Small intestine (tissue), 7 donors: ENCODE data around the gene LANCL3. TPM values are rescaled to one million over a fixed set of nuclear protein-coding genes. Genes with fewer than 3 reads are reported as not detected.

Source experiments
- DNase-seq, 2 donors: peaks; one replicate each; pipeline versions ENCODE4 v3.0.0 to v3.0.0-alpha.2; 2013
- FAIRE-seq: peaks from 2 replicates; lab custom pipeline; 2012; peaks lifted over from hg19 to GRCh38; lab: Jason Lieb, UNC
- H3K27ac ChIP-seq, 3 donors: one replicate each; pipeline ENCODE4 v1.5.1; 2013; ENCODE audit warnings: low read length in 2 of 3, mild to moderate bottlenecking in 2 of 3, control low read depth in 1 of 3, inconsistent platforms in 1 of 3, low read depth in 1 of 3, moderate library complexity in 1 of 3
- H3K27me3 ChIP-seq, 3 donors: one replicate each; pipeline ENCODE4 v1.6.1; 2013; ENCODE audit warnings: low read length in 3 of 3, inconsistent platforms in 1 of 3; ENCODE audit not compliant: control insufficient read depth in 3 of 3, insufficient read depth in 3 of 3
- H3K36me3 ChIP-seq, 3 donors: one replicate each; pipeline ENCODE4 v1.6.1; 2013; ENCODE audit warnings: low read length in 3 of 3, inconsistent platforms in 1 of 3, low read depth in 1 of 3, mild to moderate bottlenecking in 1 of 3, moderate library complexity in 1 of 3; ENCODE audit not compliant: control insufficient read depth in 3 of 3, insufficient read depth in 2 of 3
- H3K4me1 ChIP-seq, 3 donors: one replicate each; pipeline ENCODE4 v1.6.1; 2013; ENCODE audit warnings: low read length in 2 of 3, inconsistent platforms in 1 of 3, low read depth in 1 of 3, mild to moderate bottlenecking in 1 of 3, moderate library complexity in 1 of 3; ENCODE audit not compliant: control insufficient read depth in 3 of 3, insufficient read depth in 2 of 3
- H3K4me3 ChIP-seq, 3 donors: one replicate each; pipeline ENCODE4 v1.5.1; 2013; ENCODE audit warnings: low read length in 3 of 3, control low read depth in 1 of 3, inconsistent platforms in 1 of 3, low read depth in 1 of 3, mild to moderate bottlenecking in 1 of 3, moderate library complexity in 1 of 3
- H3K9me3 ChIP-seq, 2 donors: one replicate each; pipeline ENCODE4 v1.6.1; 2013; ENCODE audit warnings: low read depth in 1 of 2, low read length in 1 of 2; ENCODE audit not compliant: control insufficient read depth in 2 of 2, insufficient read depth in 1 of 2
- WGBS, 3 donors: extraction: QIAGEN DNeasy Blood & Tissue Kit; methylation state at CpG; one replicate each; pipeline ENCODE4 v1.1.7; 2013; 5-methylcytosine and 5-hydroxymethylcytosine counted together
- polyA plus RNA-seq, 4 donors: library from polyadenylated mRNA; stranded (reverse) in 3 of 4; unstranded in 1 of 4; fragments of 200-250 nt in 3 of 4; fragments of 120-200 nt in 1 of 4; gene quantifications; one replicate each; pipeline versions ENCODE4 v1.2.1 to v1.2.3, GENCODE V29; 2013
- donor health status: healthy with polysubstance abuse.
- donor health status: control.
- donor health status: control.
- donor health status: Bipolar disorder and iron deficiency.
- donor health status: healthy.

LANCL3 gene
- polyA plus RNA-seq, 4 donors: 0.13 to 0.31 (median 0.25) TPM

DNA sequence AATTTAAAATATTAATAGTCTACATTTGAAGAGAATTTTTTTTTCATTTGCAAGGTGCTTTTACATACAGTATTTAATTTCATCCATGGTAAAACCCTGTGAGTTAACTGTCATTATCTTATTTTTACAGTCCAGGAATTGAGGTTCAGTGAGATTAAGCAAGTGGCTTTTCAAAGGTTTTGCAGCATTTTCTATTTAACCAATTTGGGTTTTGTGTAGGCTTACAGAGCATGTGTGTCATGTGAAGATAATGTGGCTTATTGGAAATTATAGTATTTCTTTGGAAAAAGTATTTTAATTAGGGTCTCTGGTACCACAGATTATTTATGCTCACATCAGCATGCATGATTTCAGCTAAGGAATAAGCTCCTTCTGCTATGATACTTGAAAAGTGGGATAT lies 118.7 kb downstream of the LANCL3 start:
- no peak for FAIRE-seq
- no peaks in the 10 kb centered on the region for H3K9me3 ChIP-seq

GRCh38 chrX:37692918-37693317 lies 121.5 kb downstream of the LANCL3 start:
- Histone ChIP-seq H3K9me3 (no peaks in the 10 kb centered on the region), H3K4me3 (no peak overlapping the region), H3K4me1 (no peaks in the 10 kb centered on the region), H3K27ac (no peak overlapping the region), H3K27me3 (no peaks in the 10 kb centered on the region), H3K36me3 (peaks cover 0 to 2% (median 1%) of the 10 kb centered on the region in 3 donors)
- 71 to 84% (median 80%) methylated on average over 3 of the region's 3 CpGs for WGBS, 3 donors
- FAIRE-seq (no peak), DNase-seq (no peak)

More for the DNA sequence above, 118.7 kb downstream of the LANCL3 start:
- Histone ChIP-seq H3K36me3 (peaks cover 0 to 2% (median 0%) of the 10 kb centered on the region in 3 donors), H3K4me1 (peaks cover 0 to 7% (median 0%) of the 10 kb centered on the region in 3 donors), H3K27ac (no peak overlapping the region), H3K27me3 (no peaks in the 10 kb centered on the region), H3K4me3 (no peak overlapping the region)
- DNase-seq: no peak

GRCh38 chrX:37697169-37697760 lies 125.8 kb downstream of the LANCL3 start:
- H3K27me3 ChIP-seq: no peaks in the 10 kb centered on the region
- H3K4me1 ChIP-seq: no peaks in the 10 kb centered on the region
- no peak overlapping the region for H3K27ac ChIP-seq
- H3K9me3 ChIP-seq: no peaks in the 10 kb centered on the region
- peaks cover 0 to 15% (median 2%) of the 10 kb centered on the region in 3 donors for H3K36me3 ChIP-seq
- no peak overlapping the region for H3K4me3 ChIP-seq
- FAIRE-seq (no peak), DNase-seq (no peak)
- 9 to 46% (median 21%) methylated on average over 1 of the region's 1 CpG for WGBS, 3 donors

GRCh38 chrX:37701588-37701987 lies 130.1 kb downstream of the LANCL3 start:
- no peaks in the 10 kb centered on the region for H3K27me3 ChIP-seq
- FAIRE-seq: no peak
- 67 to 90% (median 79%) methylated on average over 4 of the region's 4 CpGs for WGBS, 3 donors

GRCh38 chrX:37711991-37712390 lies 140.5 kb downstream of the LANCL3 start:
- H3K27me3 ChIP-seq: no peaks in the 10 kb centered on the region
- H3K4me3 ChIP-seq: no peak overlapping the region
- WGBS, 3 donors: 32 to 68% (median 36%) methylated on average over 3 of the region's 3 CpGs
- DNase-seq (no peak), FAIRE-seq (no peak)
- H3K9me3 ChIP-seq: no peaks in the 10 kb centered on the region
- H3K36me3 ChIP-seq: peaks cover 0 to 2% (median 0%) of the 10 kb centered on the region in 3 donors
- no peaks in the 10 kb centered on the region for H3K4me1 ChIP-seq
- H3K27ac ChIP-seq: no peak overlapping the region

More at GRCh38 chrX:37701588-37701987, 130.1 kb downstream of the LANCL3 start:
- Histone ChIP-seq H3K36me3 (peaks cover 0 to 15% (median 0%) of the 10 kb centered on the region in 3 donors), H3K27ac (no peak overlapping the region), H3K9me3 (no peaks in the 10 kb centered on the region), H3K4me1 (no peaks in the 10 kb centered on the region), H3K4me3 (no peak overlapping the region)
- DNase-seq: no peak

DNA sequence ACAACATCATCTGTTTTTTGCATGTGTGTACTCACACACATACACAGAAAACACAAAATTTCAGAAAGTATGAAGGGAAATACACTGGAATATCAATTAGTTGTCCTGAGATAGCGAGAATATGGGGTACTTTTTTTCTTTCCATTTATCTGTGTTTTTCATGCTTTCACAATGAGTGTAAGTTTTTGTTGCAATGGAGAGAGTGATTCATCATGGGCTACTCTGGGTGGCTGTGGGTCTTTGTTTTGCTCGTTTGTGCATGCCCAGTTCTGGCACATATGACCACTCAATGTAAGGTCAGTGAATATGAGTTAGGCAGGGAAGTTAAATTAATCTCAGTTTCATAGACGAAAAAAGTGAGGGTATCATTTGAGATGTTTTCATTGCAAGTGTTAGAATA lies 141.0 kb downstream of the LANCL3 start:
- Histone ChIP-seq H3K36me3 (peaks cover 0 to 2% (median 0%) of the 10 kb centered on the region in 3 donors), H3K4me3 (no peak overlapping the region), H3K4me1 (no peaks in the 10 kb centered on the region), H3K27ac (no peak overlapping the region), H3K27me3 (no peaks in the 10 kb centered on the region), H3K9me3 (no peaks in the 10 kb centered on the region)
- 59 to 83% (median 77%) methylated on average over 3 of the region's 3 CpGs for WGBS, 3 donors
- DNase-seq: no peak
- no peak for FAIRE-seq

- H3K9me3 ChIP-seq: no peaks in the 10 kb centered on the region
- H3K27ac ChIP-seq: no peak overlapping the region
- no peaks in the 10 kb centered on the region for H3K27me3 ChIP-seq
- H3K4me1 ChIP-seq: no peaks in the 10 kb centered on the region
- 63 to 87% (median 86%) methylated on average over 2 of the region's 2 CpGs for WGBS, 3 donors
- no peaks in the 10 kb centered on the region for H3K36me3 ChIP-seq
- DNase-seq (no peak), FAIRE-seq (no peak)
- H3K4me3 ChIP-seq: no peak overlapping the region
Measured at GRCh38 chrX:37714479-37714878, 143.0 kb downstream of the LANCL3 start.

DNA sequence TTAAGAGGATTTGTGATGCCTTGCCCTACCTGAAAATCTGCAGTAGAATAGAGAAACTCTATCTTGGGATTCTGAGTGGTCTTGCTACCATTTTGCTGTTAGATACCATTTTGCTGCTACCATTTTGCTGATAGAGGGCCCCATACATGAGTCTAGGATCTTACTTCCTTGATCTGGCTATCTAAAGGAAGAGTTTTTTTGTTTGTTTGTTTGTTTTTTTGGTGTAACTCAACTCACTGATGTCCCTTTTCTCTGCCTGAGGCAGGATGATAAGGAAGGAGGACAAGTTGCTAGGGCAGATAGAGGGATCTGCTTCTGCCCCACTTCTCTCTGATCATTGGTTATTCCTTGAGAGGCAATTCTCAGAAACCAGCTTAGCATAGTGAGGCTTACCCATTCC lies 145.1 kb downstream of the LANCL3 start:
- Histone ChIP-seq H3K4me1 (no peaks in the 10 kb centered on the region), H3K9me3 (no peaks in the 10 kb centered on the region), H3K27ac (no peak overlapping the region), H3K4me3 (no peak overlapping the region), H3K36me3 (no peaks in the 10 kb centered on the region), H3K27me3 (no peaks in the 10 kb centered on the region)
- no peak for FAIRE-seq
- DNase-seq: no peak

GRCh38 chrX:37717708-37718107 lies 146.2 kb downstream of the LANCL3 start:
- Histone ChIP-seq H3K4me1 (no peaks in the 10 kb centered on the region), H3K27me3 (no peaks in the 10 kb centered on the region), H3K36me3 (no peaks in the 10 kb centered on the region), H3K9me3 (no peaks in the 10 kb centered on the region), H3K4me3 (no peak overlapping the region), H3K27ac (no peak overlapping the region)
- FAIRE-seq (no peak), DNase-seq (no peak)
- WGBS, 3 donors: 75 to 81% (median 79%) methylated on average over 1 of the region's 1 CpG
